H1 (cell line): ENCODE measurements around the gene HDX. TPM values are rescaled to one million over a fixed set of nuclear protein-coding genes. Genes with fewer than 3 reads are reported as not detected.

ENCODE experiments used
- CHD1 ChIP-seq: IDR thresholded peaks from 2 replicates; pipeline ENCODE4 v1.6.1; 2012; ENCODE audit warnings: low read depth, low read length, improper control_type of control experiment
- RAD21 ChIP-seq, 2 experiments: IDR thresholded peaks in 1 of 2; conservative IDR thresholded peaks in 1 of 2; 2 replicates each; pipeline ENCODE4 v1.6.1; 2011; ENCODE audit warnings: low read depth in 2 of 2, low read length in 2 of 2, improper control_type of control experiment in 1 of 2, inconsistent platforms in 1 of 2, mild to moderate bottlenecking in 1 of 2, moderate library complexity in 1 of 2
- polyA plus RNA-seq, 7 experiments: library from polyadenylated mRNA; depleted of rRNA in 3 of 7; stranded (reverse) in 5 of 7; unstranded in 2 of 7; fragments of >200 nt in 5 of 7; fragments of 200-250 nt in 2 of 7; gene quantifications; 1 replicate in 5 of 7; 2 replicates in 1 of 7; 4 replicates in 1 of 7; pipeline versions ENCODE4 v1.2.1 to v1.2.3, GENCODE V29; 2011 to 2013; ENCODE audit warnings: missing spikeins in 2 of 7, mixed read lengths in 2 of 7
- total RNA-seq: library from RNA; stranded (reverse); fragmentation: NEBNext Ultra II Directional; extraction: Animal tissue kit (Norgen Biotek cat#: 25700); gene quantifications from 2 replicates; pipeline ENCODE4 v1.2.1, GENCODE V29; 2021

The HDX gene
- total and polyA plus RNA-seq, 2 of the 8 experiments (the other 6 are each of a cell fraction or from before 2014, with no cell fraction given) = 0.54 to 10.2 TPM

GRCh38 chrX:84320023-84320422 lies 182.2 kb downstream of the HDX start (continued):
- no peak for TF ChIP-seq CHD1
- TF ChIP-seq RAD21 (IDR thresholded peaks at IDR 0.05 in 1 of 2, conservative IDR thresholded peaks at IDR 0.05 in 1 of 2; ENCODE audit: low read depth in 2 of 2, low read length in 2 of 2) = no peak
